DMS153 treated with DMSO at 0.1 percent for 48 hours (cell line): Measurements from ENCODE around the gene ZFYVE28.

ENCODE experiments used
- DNase-seq: peaks from one replicate; lab custom pipeline; 2025; ENCODE audit not compliant: unreplicated experiment; lab: John Stamatoyannopoulos, UW

The ZFYVE28 gene

GRCh38 chr4:2428496-2429213 lies 10.2 kb upstream of the ZFYVE28 start:
- no peak for DNase-seq

- no peak for DNase-seq
Observed at GRCh38 chr4:2427383-2428334, 9.2 kb upstream of the ZFYVE28 start.

GRCh38 chr4:2426711-2427275 lies 8.3 kb upstream of the ZFYVE28 start:
- DNase-seq, result no peak

- no peak for DNase-seq
Observed at GRCh38 chr4:2426069-2426397, 7.6 kb upstream of the ZFYVE28 start.

- DNase-seq, result no peak
Observed at GRCh38 chr4:2425386-2426068, 7.1 kb upstream of the ZFYVE28 start.

GRCh38 chr4:2424581-2424980 lies 6.1 kb upstream of the ZFYVE28 start:
- DNase-seq, result no peak

- no peak for DNase-seq
Observed at GRCh38 chr4:2423695-2424094, 5.2 kb upstream of the ZFYVE28 start.

GRCh38 chr4:2423066-2423465 lies 4.6 kb upstream of the ZFYVE28 start:
- no peak for DNase-seq

- no peak for DNase-seq
Observed at GRCh38 chr4:2421928-2422327, 3.5 kb upstream of the ZFYVE28 start.

- DNase-seq, result no peak
Observed at GRCh38 chr4:2419814-2420213, 1.4 kb upstream of the ZFYVE28 start.

GRCh38 chr4:2418650-2419571 lies 466 bp upstream of the ZFYVE28 start, which contains the start of gene CFAP99:
TSS of gene CFAP99 (plus strand) at chr4:2418955.
- peak; percentile 67 for DNase-seq

- DNase-seq, result no peak
Observed at GRCh38 chr4:2417226-2417764, 1.1 kb downstream of the ZFYVE28 start.

- DNase-seq, result no peak
Observed at GRCh38 chr4:2416564-2417225, 1.8 kb downstream of the ZFYVE28 start.

- DNase-seq, result no peak
Observed at GRCh38 chr4:2415881-2416563, 2.4 kb downstream of the ZFYVE28 start.

GRCh38 chr4:2415213-2415612 lies 3.2 kb downstream of the ZFYVE28 start:
- no peak for DNase-seq

- DNase-seq, result no peak
Observed at GRCh38 chr4:2413821-2414610, 4.4 kb downstream of the ZFYVE28 start.

GRCh38 chr4:2412885-2413716 lies 5.3 kb downstream of the ZFYVE28 start:
- peak; percentile 59 for DNase-seq
